ENCODE measurements around the gene TMEM41A. TPM values are rescaled to one million over a fixed set of nuclear protein-coding genes. Genes with fewer than 3 reads are reported as not detected.

The TMEM41A gene
- total and polyA plus RNA-seq, 2 experiments from 2014 or later = 12.4 to 15.9 TPM

DNA sequence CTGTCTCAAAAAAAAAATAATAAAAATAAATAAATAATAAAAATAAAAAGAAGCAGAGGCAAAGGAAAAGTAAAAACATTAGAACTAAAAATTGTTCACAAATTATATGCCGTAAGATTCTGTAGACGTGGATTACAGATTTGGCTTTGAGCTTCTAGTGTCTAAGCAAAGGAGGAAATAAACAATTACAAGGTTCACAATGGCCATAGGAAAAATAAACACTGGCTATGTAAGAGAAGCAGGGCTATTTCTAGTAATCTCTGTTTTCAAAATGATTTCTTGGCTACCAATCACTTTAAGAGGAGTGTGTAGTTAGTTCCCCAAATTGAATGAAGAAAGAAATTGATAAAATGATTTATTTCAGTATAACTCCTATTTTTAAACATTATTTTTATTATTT lies 54.5 kb downstream of the TMEM41A start:
- Histone ChIP-seq H3K4me1 (ENCODE audit: insufficient read depth) (no peaks in the 10 kb centered on the region), H2AFZ (no peak overlapping the region), H3K4me2 (no peak overlapping the region), H3K27ac (ENCODE audit: low read depth) (no peak overlapping the region), H3K4me3 (no peak overlapping the region), H3K36me3 (ENCODE audit: insufficient read depth) (no peaks in the 10 kb centered on the region), H4K20me1 (replicated peaks; ENCODE audit: insufficient read depth) (no peaks in the 10 kb centered on the region), H3K79me2 (replicated peaks; ENCODE audit: insufficient read depth) (no peaks in the 10 kb centered on the region), H3F3A (replicated peaks; ENCODE audit: low read depth) (no peaks in the 10 kb centered on the region), H3K27me3 (ENCODE audit: insufficient read depth) (no peaks in the 10 kb centered on the region), H3K9me2 (ENCODE audit: insufficient read depth) (no peaks in the 10 kb centered on the region)
- DNase-seq (ENCODE audit: low spot score) (no peak), ATAC-seq (no peak)
- Mint-ChIP-seq H3K36me3 (ENCODE audit: low read depth) (no peaks in the 10 kb centered on the region), H3K27me3 (ENCODE audit: insufficient read depth, low read depth, poor library complexity) (no peaks in the 10 kb centered on the region), H3K9me3 (no peaks in the 10 kb centered on the region), H3K4me1 (no peaks in the 10 kb centered on the region), H3K4me3 (no peak overlapping the region), H3K27ac (no peak overlapping the region)
- no peak for TF ChIP-seq ZNF462 (CRISPR knock-in tag; IDR thresholded peaks at IDR 0.05)
- no peak for TF ChIP-seq EZH2 (IDR thresholded peaks at IDR 0.05; ENCODE audit: low read depth, unreplicated experiment)
- TF ChIP-seq, protein P1, sequence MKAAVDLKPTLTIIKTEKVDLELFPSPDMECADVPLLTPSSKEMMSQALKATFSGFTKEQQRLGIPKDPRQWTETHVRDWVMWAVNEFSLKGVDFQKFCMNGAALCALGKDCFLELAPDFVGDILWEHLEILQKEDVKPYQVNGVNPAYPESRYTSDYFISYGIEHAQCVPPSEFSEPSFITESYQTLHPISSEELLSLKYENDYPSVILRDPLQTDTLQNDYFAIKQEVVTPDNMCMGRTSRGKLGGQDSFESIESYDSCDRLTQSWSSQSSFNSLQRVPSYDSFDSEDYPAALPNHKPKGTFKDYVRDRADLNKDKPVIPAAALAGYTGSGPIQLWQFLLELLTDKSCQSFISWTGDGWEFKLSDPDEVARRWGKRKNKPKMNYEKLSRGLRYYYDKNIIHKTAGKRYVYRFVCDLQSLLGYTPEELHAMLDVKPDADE (IDR thresholded peaks at IDR 0.05) = no peak
- no peak for TF ChIP-seq ZNF331 (CRISPR knock-in tag; IDR thresholded peaks at IDR 0.05; ENCODE audit: low read depth)
- no peak for TF ChIP-seq EZH2phosphoT487 (IDR thresholded peaks at IDR 0.05; ENCODE audit: unreplicated experiment)
- no peak for TF ChIP-seq CREB1 (CRISPR knock-in tag; IDR thresholded peaks at IDR 0.05; ENCODE audit: low read depth)
- TF ChIP-seq ZNF114 (CRISPR knock-in tag; IDR thresholded peaks at IDR 0.05) = no peak
- TF ChIP-seq REST (IDR thresholded peaks at IDR 0.05; ENCODE audit: unreplicated experiment) = no peak
- no peak for TF ChIP-seq STAT1 (IDR thresholded peaks at IDR 0.05; ENCODE audit: unreplicated experiment)
- no peak for TF ChIP-seq JUNB (IDR thresholded peaks at IDR 0.05; ENCODE audit: unreplicated experiment)
- TF ChIP-seq NANOG (IDR thresholded peaks at IDR 0.05; ENCODE audit: borderline replicate concordance) = no peak
